Measurements from ENCODE around the gene PHKB. TPM values are rescaled to one million over a fixed set of nuclear protein-coding genes. Genes with fewer than 3 reads are reported as not detected.

Gene PHKB
- total RNA-seq, 1 experiment from 2014 or later = 38.8 TPM

- Histone ChIP-seq H3K27ac (ENCODE audit: insufficient read length, low read depth, low read length) (no peak overlapping the region), H3K14ac (ENCODE audit: insufficient read depth, low read length) (no peak overlapping the region), H3K18ac (ENCODE audit: insufficient read length, low read depth, low read length) (no peak overlapping the region), H3K23me2 (ENCODE audit: insufficient read length, low read depth, low read length, poor library complexity, severe bottlenecking) (no peaks in the 10 kb centered on the region), H2BK20ac (ENCODE audit: low read depth, low read length, poor library complexity, severe bottlenecking) (no peak overlapping the region), H3K23ac (ENCODE audit: insufficient read length, low read depth, low read length) (no peak overlapping the region), H2AK5ac (ENCODE audit: insufficient read length, low read length) (no peak overlapping the region), H4K8ac (replicated peaks; ENCODE audit: insufficient read length, low read depth, low read length) (no peak overlapping the region), H3K4ac (ENCODE audit: low read depth, low read length) (no peak overlapping the region), H4K5ac (ENCODE audit: insufficient read length, low read depth, low read length) (no peak overlapping the region), H3K4me1 (ENCODE audit: insufficient read depth, low read length) (no peaks in the 10 kb centered on the region), H3K4me2 (ENCODE audit: insufficient read depth, insufficient read length, low read length) (no peak overlapping the region), H2BK15ac (ENCODE audit: low read depth, low read length) (no peak overlapping the region), H2BK5ac (ENCODE audit: insufficient read length, low read length) (no peak overlapping the region), H3T11ph (ENCODE audit: low read length) (no peak overlapping the region), H4K20me1 (ENCODE audit: control insufficient read depth, insufficient read depth, insufficient read length) (no peaks in the 10 kb centered on the region), H3K9ac (ENCODE audit: extremely low read depth, insufficient read length, low read length) (no peak overlapping the region), H2BK120ac (ENCODE audit: low read depth, low read length, poor library complexity, severe bottlenecking) (no peak overlapping the region), H3K79me1 (ENCODE audit: insufficient read depth, low read depth, low read length, poor library complexity, severe bottlenecking) (no peaks in the 10 kb centered on the region), H2BK12ac (ENCODE audit: insufficient read length, low read depth, low read length) (no peak overlapping the region), H4K91ac (ENCODE audit: insufficient read length, low read depth, low read length) (no peak overlapping the region), H3K9me3 (ENCODE audit: control insufficient read depth, low read depth, low read length) (no peaks in the 10 kb centered on the region), H2AFZ (ENCODE audit: low read length) (no peak overlapping the region), H3K27me3 (ENCODE audit: insufficient read depth, low read length) (no peaks in the 10 kb centered on the region), H3K79me2 (ENCODE audit: insufficient read depth, low read length) (no peaks in the 10 kb centered on the region), H3K56ac (ENCODE audit: insufficient read length, low read depth, low read length) (no peak overlapping the region)
- Mint-ChIP-seq H3K36me3 (ENCODE audit: insufficient read depth in 1 of 3, low read depth in 3 of 3) (peaks cover 3 to 7% (median 5%) of the 10 kb centered on the region in 3 experiments; a peak in 4 of 7 replicates), H3K4me1 (no peaks in the 10 kb centered on the region), H3K27me3 (ENCODE audit: low read depth) (no peaks in the 10 kb centered on the region), H3K4me3 (no peak overlapping the region), H3K9me3 (no peaks in the 10 kb centered on the region), H3K27ac (no peak overlapping the region)
- no peak for DNase-seq
- TF ChIP-seq CTCF (conservative IDR thresholded peaks at IDR 0.05) = no peak
These were observed 101.2 kb downstream of the PHKB start for GRCh38 chr16:47562366-47562765.
